Dermis blood vessel endothelial cell (primary cell): ENCODE measurements around the gene KCNN3. TPM values are rescaled to one million over a fixed set of nuclear protein-coding genes. Genes with fewer than 3 reads are reported as not detected.
"Not testable (repeated sequence)": the region's sequence is repeated elsewhere in the genome, so short reads cannot be mapped to it uniquely, and the experiment has no call there.

Experiments
- DNase-seq: peaks from one replicate; pipeline ENCODE4 v3.0.0; 2010
- total RNA-seq: library from RNA; depleted of rRNA; stranded (reverse); fragments of >200 nt; gene quantifications from 2 replicates; pipeline ENCODE4 v1.2.3, GENCODE V29; 2014

Gene KCNN3
- total RNA-seq, 1 donor from 2014 or later, result 1.7 TPM

GRCh38 chr1:154695985-154696384 lies 174.1 kb downstream of the KCNN3 start:
- peak; percentile 42 for DNase-seq

- no peak for DNase-seq
These were observed 175.1 kb downstream of the KCNN3 start for GRCh38 chr1:154694995-154695394.

- DNase-seq, result no peak
These were observed 181.0 kb downstream of the KCNN3 start for GRCh38 chr1:154689083-154689482.

- DNase-seq, result no peak
These were observed 183.6 kb downstream of the KCNN3 start for GRCh38 chr1:154686507-154686906.

- no peak for DNase-seq
These were observed 186.3 kb downstream of the KCNN3 start for GRCh38 chr1:154683820-154684219.

GRCh38 chr1:154682254-154682653 lies 187.8 kb downstream of the KCNN3 start:
- no peak for DNase-seq

GRCh38 chr1:154677844-154678243 lies 192.2 kb downstream of the KCNN3 start:
- not testable (repeated sequence) for DNase-seq

GRCh38 chr1:154676847-154677246 lies 193.2 kb downstream of the KCNN3 start:
- not testable (repeated sequence) for DNase-seq

- DNase-seq, result not testable (repeated sequence)
These were observed 195.6 kb downstream of the KCNN3 start for GRCh38 chr1:154674456-154674855.

GRCh38 chr1:154672245-154672644 lies 197.8 kb downstream of the KCNN3 start:
- DNase-seq, result not testable (repeated sequence)

GRCh38 chr1:154671412-154671811 lies 198.7 kb downstream of the KCNN3 start:
- not testable (repeated sequence) for DNase-seq

- DNase-seq, result not testable (repeated sequence)
These were observed 199.5 kb downstream of the KCNN3 start for GRCh38 chr1:154670310-154671270.

GRCh38 chr1:154669464-154670282 lies 200.4 kb downstream of the KCNN3 start:
- DNase-seq, result peak; percentile 92

- DNase-seq, result no peak
These were observed 203.9 kb downstream of the KCNN3 start for GRCh38 chr1:154666051-154666790.

GRCh38 chr1:154664331-154665002 lies 205.6 kb downstream of the KCNN3 start:
- DNase-seq, result no peak

- no peak for DNase-seq
These were observed 206.5 kb downstream of the KCNN3 start for GRCh38 chr1:154663471-154664060.

- DNase-seq, result no peak
These were observed 209.0 kb downstream of the KCNN3 start for GRCh38 chr1:154661110-154661509.

GRCh38 chr1:154659823-154660592 lies 210.1 kb downstream of the KCNN3 start:
- no peak for DNase-seq

- DNase-seq, result no peak
These were observed 212.5 kb downstream of the KCNN3 start for GRCh38 chr1:154657556-154657955.

GRCh38 chr1:154652893-154653292 lies 217.2 kb downstream of the KCNN3 start:
- DNase-seq, result no peak
